Bone marrow (tissue), 2 donors: ENCODE results near the gene SDK2.

ENCODE experiments used
- DNase-seq, 2 donors: peaks; one replicate each; lab custom pipeline; 2025; lab: John Stamatoyannopoulos, UW

Gene SDK2, protein sequence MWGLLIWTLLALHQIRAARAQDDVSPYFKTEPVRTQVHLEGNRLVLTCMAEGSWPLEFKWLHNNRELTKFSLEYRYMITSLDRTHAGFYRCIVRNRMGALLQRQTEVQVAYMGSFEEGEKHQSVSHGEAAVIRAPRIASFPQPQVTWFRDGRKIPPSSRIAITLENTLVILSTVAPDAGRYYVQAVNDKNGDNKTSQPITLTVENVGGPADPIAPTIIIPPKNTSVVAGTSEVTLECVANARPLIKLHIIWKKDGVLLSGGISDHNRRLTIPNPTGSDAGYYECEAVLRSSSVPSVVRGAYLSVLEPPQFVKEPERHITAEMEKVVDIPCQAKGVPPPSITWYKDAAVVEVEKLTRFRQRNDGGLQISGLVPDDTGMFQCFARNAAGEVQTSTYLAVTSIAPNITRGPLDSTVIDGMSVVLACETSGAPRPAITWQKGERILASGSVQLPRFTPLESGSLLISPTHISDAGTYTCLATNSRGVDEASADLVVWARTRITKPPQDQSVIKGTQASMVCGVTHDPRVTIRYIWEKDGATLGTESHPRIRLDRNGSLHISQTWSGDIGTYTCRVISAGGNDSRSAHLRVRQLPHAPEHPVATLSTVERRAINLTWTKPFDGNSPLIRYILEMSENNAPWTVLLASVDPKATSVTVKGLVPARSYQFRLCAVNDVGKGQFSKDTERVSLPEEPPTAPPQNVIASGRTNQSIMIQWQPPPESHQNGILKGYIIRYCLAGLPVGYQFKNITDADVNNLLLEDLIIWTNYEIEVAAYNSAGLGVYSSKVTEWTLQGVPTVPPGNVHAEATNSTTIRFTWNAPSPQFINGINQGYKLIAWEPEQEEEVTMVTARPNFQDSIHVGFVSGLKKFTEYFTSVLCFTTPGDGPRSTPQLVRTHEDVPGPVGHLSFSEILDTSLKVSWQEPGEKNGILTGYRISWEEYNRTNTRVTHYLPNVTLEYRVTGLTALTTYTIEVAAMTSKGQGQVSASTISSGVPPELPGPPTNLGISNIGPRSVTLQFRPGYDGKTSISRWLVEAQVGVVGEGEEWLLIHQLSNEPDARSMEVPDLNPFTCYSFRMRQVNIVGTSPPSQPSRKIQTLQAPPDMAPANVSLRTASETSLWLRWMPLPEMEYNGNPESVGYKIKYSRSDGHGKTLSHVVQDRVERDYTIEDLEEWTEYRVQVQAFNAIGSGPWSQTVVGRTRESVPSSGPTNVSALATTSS (N-terminal part only)

DNA sequence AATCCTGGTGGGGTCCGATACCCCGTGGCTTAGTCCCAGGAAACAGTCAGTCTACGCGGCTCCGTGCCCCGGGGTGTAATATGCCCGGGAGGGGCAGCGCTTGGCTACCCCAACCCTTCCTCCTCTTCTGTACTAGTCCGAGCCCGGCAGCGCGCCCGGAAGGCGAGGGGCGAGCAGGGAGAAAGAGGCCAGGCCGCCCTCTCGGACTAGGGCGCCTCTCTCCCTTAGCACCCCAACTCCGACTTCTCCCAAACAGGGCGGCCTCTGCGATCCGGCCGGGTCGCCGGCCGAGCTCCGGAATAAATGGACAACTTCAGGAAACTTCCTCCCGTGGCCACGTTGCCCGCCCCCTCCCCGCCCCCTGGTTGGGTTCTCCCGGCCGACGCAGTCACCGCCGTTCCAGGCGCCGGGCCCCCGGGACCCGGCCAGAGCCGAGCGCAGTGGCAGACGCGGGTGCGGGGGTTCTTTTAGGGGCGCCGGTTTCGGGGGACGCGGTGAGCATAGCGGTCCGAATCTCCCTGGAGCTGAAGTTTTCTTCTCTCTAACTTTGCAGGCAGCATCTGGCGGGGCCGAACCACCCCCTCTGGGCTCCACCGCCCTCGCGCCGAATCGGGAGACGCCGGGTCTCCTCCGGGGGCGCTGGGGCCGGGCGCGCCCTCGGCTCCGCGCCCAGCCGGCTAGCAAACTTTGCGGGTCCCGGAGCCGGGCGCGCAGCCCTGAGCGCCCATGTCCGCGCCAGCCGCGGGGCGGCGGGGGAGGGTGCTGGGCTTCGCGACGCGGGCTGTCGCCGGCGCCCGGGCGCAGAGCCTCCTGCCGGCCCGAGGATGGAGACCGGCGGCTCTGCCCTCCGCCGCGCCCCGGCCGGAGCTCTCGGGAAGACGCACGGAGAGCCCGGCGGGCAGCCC lies at the start of gene SDK2:
Gene SDK2 (minus strand): TSS at position 301 of the 905 bp plus-strand sequence. CDS start 357 bp downstream, outside the sequence.
- DNase-seq, result no peak

DNA sequence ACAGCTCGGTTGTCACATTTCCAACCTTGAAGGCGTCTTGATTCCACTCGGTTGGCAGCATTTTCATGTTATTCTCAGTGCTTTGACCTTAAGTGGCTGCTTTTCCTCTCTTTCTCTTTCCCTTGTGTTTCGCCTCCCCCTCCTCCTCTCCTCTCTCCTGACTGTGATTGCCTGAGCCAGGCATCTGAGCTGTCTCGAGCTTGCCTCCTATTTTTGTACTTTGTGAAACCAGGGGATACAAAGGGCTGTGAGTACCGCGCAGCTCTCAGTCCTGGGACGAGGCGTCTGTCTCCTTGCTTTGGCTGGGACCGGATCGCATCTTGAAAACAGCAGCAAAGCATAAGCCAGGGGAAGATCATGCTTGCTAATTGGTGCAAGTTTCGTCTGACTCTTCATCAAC lies 48.8 kb upstream of the SDK2 start:
- DNase-seq, result no peak

DNA sequence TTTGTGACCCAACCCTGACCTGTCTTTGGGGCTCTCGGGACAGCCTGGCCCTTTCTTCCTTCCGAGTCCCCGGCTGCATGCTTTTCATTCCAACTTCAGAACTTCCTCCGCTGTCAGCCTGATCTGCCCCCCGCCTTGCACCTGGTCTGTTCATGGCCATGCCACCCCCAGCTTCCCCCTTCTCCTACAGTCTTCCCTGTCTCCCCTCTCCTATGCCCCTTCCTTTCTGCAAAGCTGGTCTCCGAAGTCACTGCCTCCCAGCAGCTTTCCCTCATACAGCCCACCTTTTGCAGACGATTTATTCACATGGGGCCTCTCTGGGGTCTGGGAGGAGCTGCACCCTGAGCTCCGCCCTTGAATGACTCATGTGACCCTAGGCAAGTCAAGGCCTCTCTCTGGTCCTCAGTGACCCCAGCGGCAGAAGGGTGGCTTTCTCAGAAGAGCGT lies 47.1 kb upstream of the SDK2 start:
- DNase-seq, result no peak

DNA sequence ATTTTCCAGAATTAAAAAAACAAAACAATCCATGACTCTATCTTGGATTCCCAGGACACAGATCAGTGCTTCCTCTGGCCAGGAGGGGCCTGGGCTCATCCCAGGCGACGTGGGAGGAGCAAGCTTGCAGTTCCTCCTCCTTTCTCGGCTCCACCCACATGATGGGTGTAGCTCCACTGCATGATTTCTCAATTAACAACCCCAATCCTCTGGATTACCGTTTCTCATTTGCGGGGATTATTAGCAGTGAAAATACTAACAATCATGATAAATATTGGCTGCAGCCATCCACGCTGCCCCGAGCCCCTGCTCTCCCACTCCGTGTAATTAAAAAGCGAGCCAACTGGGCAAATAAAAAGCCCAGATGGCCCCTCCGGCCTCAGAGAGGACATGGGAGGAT lies 46.4 kb upstream of the SDK2 start:
- DNase-seq, result no peak

DNA sequence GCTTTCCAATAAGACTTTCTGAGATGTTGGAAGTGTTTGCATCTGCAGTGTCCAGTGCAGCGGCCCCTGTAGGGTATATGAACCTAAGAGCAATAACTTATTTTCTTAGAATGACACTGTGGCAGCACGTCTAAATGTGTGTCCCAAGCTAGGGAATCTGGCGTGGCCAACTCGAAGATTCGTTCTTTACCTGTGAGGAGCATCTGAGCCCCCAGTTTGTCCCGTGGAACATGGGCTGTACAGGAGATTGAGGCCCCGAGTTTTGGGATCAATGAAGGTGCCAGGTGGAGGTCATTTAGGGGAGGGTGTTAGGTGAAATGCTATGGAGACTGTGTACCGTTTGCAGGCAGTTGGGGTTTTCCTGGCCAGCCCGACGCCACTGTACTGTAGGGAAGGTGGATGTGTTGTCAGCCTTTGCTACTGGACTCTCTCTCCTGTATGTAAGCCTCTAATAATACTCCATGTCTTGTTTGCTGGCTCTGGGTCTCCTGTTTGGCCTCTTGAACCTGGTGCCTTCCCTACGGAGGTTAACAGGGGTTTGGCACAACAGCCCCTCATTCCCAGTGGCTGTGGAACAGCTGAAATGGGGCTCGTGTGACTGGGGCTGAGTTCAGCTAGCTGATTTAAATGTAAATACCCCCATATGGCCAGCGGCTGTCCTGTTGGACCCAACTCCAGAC lies 45.5 kb upstream of the SDK2 start:
- no peak for DNase-seq

DNA sequence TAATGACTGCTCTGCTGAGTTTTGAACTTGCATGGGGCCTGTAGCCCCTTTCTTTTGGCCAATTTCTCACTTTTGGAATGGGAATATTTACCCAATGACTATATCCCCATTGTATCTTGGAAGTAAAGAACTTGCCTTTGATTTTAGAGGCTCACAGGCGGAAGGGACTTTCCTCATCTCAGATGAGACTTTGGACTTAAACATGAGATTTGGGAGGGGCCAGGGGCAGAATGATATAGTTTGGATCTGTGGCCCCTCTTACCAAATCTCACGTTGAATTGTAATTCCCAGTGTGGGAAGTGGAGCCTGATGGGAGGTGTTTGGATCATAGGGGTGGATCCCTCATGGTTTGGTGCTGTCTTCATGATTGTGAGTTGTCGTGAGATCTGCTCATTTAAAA lies 42.7 kb upstream of the SDK2 start:
- no peak for DNase-seq

DNA sequence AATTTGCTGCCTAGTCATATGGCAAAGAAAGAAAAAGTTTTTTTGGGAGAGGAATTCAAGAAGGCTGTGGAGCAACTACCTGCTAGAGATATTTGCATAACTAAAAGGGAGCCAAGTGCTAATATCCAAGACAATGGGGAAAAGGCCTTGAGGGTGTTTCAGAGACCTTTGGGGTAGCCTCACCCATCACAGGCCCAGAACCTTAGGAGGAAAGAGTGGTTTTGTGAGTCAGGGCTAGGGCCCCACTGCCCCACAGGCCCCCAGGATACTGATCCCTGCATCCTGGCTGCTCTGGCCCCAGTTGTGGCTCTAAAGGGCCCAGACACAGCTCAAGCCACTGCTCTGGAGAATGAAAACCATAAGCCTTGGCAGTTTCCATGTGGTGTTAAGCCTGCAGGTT lies 41.9 kb upstream of the SDK2 start:
- DNase-seq, result no peak

DNA sequence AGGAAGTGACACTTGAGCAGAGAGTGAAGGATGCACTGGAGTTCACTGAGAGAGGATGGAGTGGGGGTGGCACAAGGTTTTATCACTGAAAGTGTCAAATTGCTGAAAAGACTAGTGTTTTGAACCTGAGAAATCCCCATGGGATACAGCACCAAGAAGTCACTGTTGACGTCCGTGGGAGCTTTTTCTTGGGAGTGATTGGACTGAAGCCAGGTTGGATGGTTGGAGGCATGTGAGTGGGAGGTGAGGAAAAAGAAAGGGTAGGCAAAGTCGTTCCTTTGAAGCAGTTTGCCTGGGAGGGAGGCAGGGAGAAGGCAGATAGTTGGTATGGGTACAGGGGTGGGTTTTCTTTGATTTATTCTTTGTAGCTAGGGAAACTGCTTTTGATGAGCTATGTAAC lies 39.9 kb upstream of the SDK2 start:
- DNase-seq, result no peak

DNA sequence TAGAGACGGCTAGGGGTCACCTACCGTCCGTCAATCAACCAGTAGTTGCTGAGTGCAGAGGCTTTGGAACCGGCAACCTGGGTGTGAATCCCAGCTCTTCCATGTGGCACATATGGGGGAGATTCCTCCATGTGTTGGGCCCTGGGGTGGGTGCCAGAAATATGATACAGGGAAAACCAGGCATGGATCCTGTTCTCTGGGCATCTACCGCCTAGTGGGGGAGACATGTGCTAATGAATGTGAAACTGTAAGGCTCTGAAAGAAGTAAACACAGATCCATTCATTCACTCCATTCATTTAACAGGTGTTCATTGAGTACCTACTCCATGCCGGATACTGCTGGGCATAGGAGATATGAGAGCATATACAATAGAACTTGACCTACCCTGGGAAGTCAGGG lies 39.5 kb upstream of the SDK2 start:
- no peak for DNase-seq

DNA sequence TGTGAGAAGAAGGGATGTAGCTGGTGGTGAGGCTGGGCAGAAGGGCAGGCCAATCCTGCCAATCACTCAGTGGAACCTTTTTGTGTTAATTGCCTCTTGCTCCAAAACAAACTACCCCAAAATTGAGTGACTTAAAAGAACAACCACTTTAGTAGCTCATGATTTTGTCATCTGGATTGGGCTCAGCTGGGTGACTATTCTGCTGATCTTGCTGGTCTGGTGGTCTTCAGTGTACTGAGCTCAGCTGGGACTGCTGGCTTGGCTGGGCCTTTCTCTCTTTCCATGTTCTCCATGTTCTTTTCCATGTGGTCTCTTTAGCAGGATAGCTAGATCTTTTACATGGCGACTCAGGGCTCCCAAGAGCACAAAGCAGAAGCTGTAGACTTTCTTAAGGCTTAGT lies 37.7 kb upstream of the SDK2 start:
- DNase-seq, result no peak

DNA sequence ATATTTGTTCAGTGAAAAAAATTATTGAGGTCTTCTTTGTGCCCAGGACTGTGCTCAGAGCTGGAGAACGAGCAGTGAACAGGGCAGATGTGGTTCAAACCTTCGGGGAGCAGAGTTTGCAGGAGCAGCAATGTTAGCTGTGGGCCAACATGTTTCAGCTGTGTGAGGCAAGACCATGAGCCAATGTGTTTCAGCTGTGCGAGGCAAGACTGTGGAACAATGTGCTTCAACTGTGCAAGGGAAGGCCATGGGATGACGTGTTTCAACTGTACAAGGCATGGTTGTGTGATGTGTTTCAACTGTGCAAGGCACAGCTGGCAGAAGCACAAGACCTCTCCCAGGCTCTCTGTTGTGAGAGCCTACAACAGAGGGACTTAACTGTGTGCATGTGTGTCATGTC lies 35.2 kb upstream of the SDK2 start:
- DNase-seq, result no peak

DNA sequence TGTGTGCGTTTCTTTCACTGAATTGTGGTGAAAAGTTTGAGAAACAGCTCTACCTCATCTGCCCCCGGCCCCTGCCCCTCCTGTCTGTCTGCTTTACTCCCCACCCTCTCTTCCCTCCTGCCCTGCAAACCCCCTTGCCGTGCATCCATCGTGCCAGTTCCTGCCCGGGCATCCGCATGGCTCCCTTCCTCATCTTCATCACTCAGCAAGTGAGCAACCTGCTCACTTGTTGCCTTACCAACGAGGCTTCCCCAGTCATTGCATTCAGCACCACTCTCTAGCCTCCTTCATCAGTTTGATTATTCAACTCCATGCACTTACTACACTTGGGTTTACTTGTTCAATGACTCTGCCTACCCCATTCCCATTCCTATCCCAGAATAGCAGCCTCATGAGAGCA lies 34.8 kb upstream of the SDK2 start:
- no peak for DNase-seq

DNA sequence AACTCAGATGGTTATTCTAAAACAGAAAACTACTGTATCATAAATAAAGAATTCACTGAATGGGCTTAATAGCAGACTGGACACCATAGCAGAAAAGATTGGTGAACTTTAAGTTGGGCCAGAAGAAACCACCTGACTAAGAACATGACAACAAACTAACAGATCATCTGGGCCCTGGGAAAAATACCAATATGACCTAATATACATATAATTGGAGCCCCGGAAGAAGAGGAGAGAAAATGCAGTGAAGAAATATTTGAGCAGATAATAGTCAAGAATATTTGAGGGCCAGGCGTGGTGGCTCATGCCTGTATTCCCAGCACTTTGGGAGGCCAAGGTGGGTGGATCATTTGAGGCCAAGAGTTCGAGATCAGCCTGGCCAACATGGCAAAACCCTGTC lies 25.5 kb upstream of the SDK2 start:
- DNase-seq, result no peak

DNA sequence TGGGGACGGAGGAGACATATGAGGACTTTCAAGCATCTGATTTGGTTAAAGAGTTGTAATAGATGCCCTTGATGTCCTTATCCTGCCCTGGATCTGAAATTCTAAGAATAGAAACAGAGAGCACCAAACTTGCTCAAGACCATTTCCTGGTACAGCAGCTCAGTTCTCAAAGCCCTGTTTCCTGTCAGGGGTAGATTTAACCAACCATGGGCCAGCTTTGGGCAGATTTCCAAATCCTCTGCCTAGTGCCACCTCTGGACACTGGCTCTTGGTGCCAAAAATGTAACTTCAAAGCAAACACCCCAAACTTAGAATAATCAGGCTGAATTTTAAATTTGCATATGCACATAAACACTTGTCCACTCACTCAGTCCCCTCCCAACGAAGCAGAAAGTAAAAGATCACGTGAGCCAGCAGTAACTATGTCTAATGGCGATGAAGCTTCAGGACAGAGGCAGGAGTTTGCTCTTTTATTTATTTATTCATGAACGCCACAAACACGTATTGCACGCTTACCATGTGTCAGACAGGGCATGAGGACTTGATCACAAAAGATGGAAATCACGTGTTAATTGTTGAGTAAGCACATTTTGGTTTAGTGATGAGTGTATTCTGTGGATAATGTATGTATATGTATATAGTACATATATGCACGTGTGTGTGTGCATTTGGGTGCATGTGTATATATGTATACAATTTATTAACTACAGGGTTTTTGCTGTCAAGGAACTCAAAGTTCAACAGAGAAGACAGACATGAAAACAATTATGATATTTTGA lies 23.1 kb upstream of the SDK2 start:
- DNase-seq, result peak in 1 of 2 donors; percentile 17

DNA sequence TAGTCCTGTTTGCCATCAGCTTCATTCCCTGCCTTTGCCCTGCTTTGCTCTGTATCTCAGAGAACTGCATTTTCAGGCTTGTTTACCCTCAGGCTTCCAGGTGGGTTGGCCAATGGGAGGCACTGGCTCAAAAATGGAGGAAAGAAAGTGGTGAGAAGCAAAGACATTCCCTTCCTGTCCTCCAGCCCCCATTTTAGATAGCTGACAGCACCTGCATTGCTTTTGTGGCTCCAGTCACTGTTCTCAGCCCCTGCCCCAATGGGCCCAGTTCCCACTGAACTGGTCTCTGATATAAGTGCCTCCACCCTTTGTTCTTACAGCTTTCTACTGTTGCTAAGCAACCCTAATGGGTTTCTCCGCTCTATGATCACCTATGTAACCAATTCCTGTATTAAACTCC lies 19.4 kb upstream of the SDK2 start:
- no peak for DNase-seq

DNA sequence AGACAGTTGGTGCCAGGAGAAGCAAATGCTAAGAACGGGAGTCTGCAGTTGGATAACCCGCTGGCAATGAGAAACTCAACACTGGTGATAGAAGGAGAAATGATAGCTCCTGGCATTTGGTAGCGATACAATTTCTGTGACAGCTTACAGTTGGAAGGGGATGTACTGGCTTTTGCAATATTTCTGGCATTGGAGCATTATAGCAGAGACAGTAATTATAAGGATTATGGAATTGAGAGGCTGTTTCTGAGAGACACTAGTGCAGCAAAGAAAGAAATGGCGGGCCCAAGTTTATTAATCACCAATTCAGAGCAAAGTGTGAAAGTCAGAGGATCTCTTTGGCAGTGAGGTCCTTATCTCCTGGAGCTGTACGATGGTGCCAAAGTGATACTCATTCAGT lies 16.1 kb upstream of the SDK2 start:
- DNase-seq, result no peak

DNA sequence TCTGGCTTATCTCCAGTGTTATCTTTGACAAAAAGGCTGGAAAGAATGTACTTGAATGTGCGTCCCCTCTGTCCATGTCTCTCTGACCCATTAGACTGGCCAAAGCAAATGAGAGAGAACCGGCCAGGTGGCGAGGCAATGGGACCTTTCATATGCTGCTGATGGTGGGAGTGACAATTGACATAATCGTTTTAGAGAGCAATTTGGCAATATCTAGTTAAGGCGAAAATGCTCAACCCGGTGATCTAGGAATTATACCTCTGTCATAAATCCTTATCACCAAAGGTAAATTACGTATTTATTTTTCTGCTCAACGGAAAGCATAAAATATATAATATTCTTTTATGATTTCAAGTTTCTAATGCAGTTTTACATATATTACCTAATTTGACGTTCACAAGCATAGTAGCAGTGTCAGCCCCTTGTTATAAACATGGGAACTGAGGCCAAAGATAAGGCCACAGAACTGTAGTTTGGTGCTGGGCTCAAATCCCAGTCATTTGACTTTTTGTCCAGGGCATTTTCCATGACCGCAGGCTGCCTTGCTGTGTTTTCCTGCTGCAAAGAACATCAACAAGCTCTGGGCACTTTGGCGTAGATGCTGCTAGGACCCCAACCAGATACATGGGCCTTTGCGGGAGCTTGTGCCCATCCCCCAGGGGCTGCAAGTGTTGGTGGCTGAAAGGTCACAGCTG lies 14.7 kb upstream of the SDK2 start:
- no peak for DNase-seq

DNA sequence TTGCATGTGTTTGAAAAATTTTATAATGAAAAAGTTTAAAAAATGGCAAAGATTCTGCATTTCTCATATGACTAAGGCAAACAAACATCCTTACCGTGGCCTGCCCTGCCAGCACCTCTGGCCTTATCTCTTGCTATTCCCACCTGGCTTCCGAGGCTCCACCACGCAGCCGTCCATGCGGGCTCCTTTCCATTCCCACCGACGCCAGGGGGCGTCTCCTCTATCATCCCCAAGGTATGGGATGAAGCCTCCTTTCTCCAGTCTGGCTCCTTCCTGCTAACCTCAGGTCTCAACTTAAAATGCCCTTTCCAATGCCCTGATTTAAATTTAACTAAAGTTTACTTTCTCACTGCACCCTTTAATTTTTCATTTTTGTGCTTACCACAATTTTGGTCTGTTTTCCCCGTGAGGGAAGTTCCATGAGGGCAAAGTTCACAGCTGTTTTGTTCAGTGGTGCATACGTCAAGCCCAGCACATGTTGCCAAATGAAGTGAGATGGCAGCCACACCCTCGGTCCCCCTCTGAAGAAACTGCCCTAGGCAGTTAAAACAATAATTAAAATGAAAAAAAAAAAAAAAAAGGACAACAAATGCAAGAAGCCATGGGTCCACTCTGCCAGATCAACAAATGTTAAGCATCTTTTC lies 13.3 kb upstream of the SDK2 start:
- peak in 1 of 2 donors; percentile 10 for DNase-seq

DNA sequence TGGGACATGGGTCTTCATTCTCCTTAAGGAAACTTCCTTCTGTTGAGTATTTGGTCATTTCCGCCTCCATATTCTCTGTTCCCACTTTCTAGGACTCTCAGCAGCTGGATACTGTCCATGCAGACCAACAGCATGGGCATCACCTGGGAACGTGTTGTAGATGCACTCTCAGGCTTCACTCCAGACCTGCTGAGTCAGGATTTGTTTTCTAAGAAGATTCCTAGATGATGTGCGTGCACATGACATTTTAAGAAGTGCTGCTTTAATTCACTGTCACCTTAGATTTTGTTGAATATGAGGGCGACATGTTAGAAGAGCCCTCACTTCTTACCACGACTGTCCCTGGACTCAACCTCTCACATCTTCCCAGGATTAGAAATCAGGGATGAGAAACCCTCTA lies 10.0 kb upstream of the SDK2 start:
- DNase-seq, result no peak
